ENCODE data around the gene RBM15. TPM values are rescaled to one million over a fixed set of nuclear protein-coding genes. Genes with fewer than 3 reads are reported as not detected.

Gene RBM15
- total RNA-seq, result 74.5 TPM

GRCh38 chr1:110338886-110339406 is at the start of gene RBM15:
RBM15 (plus strand) TSS chr1:110339377; CDS start chr1:110339406, 29 bp downstream.

DNA sequence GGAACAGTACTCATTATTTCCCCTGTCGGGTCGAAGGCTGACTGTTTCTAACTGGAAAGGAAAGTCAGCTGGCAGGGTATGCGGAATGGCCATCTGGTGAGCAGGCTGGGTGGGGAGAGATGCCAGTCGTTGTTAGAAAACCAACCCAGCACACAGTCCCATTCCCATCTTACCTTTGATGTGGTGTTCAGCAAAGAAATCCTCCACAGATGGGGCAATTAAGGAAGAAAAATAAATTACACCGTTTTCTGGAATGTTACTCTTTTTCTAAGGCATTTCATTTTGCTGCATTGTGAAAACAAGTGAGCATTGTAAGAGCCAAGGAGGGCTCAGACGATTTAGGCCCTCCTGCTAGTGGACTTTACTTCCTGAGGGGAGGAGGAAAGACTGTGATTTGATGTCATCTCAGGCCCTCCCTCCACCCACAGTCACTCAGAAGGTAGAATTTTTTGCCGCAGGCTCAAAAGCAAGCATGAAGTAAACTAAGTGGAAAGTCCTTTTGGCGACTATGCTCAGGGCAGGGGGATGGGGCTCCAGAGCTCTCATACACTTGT is 51.6 kb downstream of the RBM15 start, which contains the start of gene SLC16A4:
Gene SLC16A4 (minus strand): TSS at position 335 of the 554 bp plus-strand sequence. CDS start 1,703 bp downstream, outside the sequence.

Other genes with a start within 250 kb of the RBM15 start
- gene UBL4B, start 226.9 kb upstream of the RBM15 start, total RNA-seq, result not detected
- 27.2 TPM for gene SLC6A17, start 188.9 kb upstream of the RBM15 start, total RNA-seq
- gene KCNC4, start 129.1 kb upstream of the RBM15 start, total RNA-seq, result 5.9 TPM
- 4.7 TPM for gene SLC16A4, start 51.6 kb downstream of the RBM15 start, total RNA-seq
- 30.0 TPM for gene LAMTOR5, start 68.3 kb downstream of the RBM15 start, total RNA-seq
- gene PROK1, start 111.8 kb downstream of the RBM15 start, total RNA-seq, result not detected
- not detected for gene KCNA10, start 179.8 kb downstream of the RBM15 start, total RNA-seq